Measurements from ENCODE around the gene MOV10L1. TPM values are rescaled to one million over a fixed set of nuclear protein-coding genes. Genes with fewer than 3 reads are reported as not detected.

Gene MOV10L1
- total RNA-seq, 5 donors from 2014 or later (not counting 1 experiment from before 2014, with no cell fraction given): 0.44 TPM; not detected in 4

DNA sequence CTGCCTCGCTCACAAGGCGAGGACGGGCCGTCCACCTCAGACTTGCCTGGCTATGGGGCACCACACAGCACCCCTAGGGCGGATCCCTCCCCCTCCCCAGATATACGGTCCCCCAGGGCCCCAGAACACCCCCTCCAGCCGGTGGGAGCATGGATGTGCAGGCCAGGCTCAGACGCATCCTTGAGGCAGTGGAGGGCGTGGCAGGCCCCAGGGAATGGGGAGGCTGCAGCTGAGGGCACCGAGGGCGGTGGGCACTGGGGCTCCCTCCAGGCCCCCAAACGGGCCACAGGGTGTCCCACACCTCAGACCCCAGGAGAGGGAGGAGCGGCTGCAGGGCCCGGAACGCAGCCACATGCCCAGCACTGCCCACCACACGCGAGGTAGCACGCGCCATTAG, 43.8 kb upstream of the MOV10L1 start:
- Histone ChIP-seq H3K4me1 (ENCODE audit: control insufficient read depth in 1 of 2, extremely low read depth in 1 of 2, insufficient read depth in 2 of 2, low read length in 2 of 2) (peaks cover 0 to 12% of the 10 kb centered on the region in 2 experiments), H3K27me3 (replicated peaks in 1 of 2; ENCODE audit: control insufficient read depth in 2 of 2, extremely low read depth in 1 of 2, insufficient read depth in 2 of 2, low read length in 1 of 2) (peaks cover 0 to 53% of the 10 kb centered on the region in 2 experiments), H3K27ac (ENCODE audit: low read length) (no peak overlapping the region), H3K4me3 (ENCODE audit: control insufficient read depth in 1 of 2, extremely low read depth in 1 of 2, low read length in 1 of 2) (no peak overlapping the region), H3K9me3 (no peaks in the 10 kb centered on the region), H3K36me3 (ENCODE audit: control insufficient read depth in 2 of 2, extremely low read depth in 1 of 2, insufficient read depth in 1 of 2, low read length in 1 of 2) (no peaks in the 10 kb centered on the region)
- ATAC-seq (replicated peaks in 1 of 4) (no peak), DNase-seq (no peak)
- Mint-ChIP-seq H3K27me3 (peaks cover 14 to 31% of the 10 kb centered on the region in 2 donors), H3K4me1 (peaks cover 7 to 13% (median 10%) of the 10 kb centered on the region in 3 donors), H3K9me3 (no peaks in the 10 kb centered on the region), H3K27ac (no peak overlapping the region), H3K4me3 (no peak overlapping the region), H3K36me3 (no peaks in the 10 kb centered on the region)
- 84% methylated on average over 14 of the region's 19 CpGs for WGBS (ENCODE audit: insufficient coverage)
- POLR2A ChIA-PET: no interaction called here
- CTCF ChIA-PET: no interaction called here

DNA sequence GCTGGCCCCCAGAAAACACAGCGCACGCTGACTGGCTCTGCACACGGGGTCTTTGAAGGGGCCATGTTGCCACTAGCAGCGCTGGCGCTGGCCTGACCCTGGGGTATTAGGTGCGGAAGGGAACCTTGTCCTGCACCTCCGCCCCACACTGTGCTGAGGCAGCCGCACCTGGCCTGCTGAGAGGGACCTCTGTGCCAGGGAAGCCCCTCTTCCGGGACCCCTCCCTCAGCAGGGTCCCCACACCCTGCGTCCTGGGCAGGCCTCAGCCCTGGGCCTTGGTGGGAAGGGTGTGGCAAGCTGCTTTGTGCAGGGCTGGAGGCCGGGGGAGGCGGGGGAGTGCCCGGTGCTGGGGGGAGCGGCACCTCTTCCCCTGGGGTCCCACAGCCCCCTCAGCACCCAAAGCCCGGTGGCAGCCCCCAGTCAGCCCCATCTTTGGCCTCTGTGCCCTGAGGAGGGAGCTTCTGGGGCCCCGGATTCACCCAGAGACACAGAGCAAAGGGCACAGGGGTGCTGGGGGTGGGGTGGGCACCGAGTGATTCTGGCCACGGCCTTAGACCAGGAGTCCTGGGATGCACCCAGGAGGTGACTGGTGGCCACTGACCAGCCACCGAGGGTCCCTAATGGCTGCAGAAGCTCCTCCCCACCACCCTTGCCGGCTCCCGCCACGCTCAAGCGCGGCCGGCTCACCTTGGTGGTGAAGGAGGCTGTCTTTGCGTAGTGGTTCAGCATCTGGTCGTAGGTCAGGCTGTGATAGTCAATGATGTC, 43.1 kb upstream of the MOV10L1 start:
- Mint-ChIP-seq H3K9me3 (no peaks in the 10 kb centered on the region), H3K4me3 (no peak overlapping the region), H3K27ac (no peak overlapping the region), H3K27me3 (peaks cover 16 to 30% of the 10 kb centered on the region in 2 donors), H3K36me3 (no peaks in the 10 kb centered on the region), H3K4me1 (peaks cover 7 to 13% (median 10%) of the 10 kb centered on the region in 3 donors)
- Histone ChIP-seq H3K4me3 (ENCODE audit: control insufficient read depth in 1 of 2, extremely low read depth in 1 of 2, low read length in 1 of 2) (no peak overlapping the region), H3K27me3 (replicated peaks in 1 of 2; ENCODE audit: control insufficient read depth in 2 of 2, extremely low read depth in 1 of 2, insufficient read depth in 2 of 2, low read length in 1 of 2) (peaks cover 0 to 47% of the 10 kb centered on the region in 2 experiments), H3K27ac (ENCODE audit: low read length) (no peak overlapping the region), H3K9me3 (no peaks in the 10 kb centered on the region), H3K4me1 (ENCODE audit: control insufficient read depth in 1 of 2, extremely low read depth in 1 of 2, insufficient read depth in 2 of 2, low read length in 2 of 2) (peaks cover 0 to 12% of the 10 kb centered on the region in 2 experiments), H3K36me3 (ENCODE audit: control insufficient read depth in 2 of 2, extremely low read depth in 1 of 2, insufficient read depth in 1 of 2, low read length in 1 of 2) (no peaks in the 10 kb centered on the region)
- ChIA-PET POLR2A (no interaction called here), CTCF (interaction anchor here in 1 of 2 donors (0.6 kb wide), 1 partner anchor 16 kb away, joined by 4 read pairs; no protein-coding TSS in a partner anchor)
- ATAC-seq (replicated peaks in 1 of 4) (no peak), DNase-seq (no peak)
- WGBS (ENCODE audit: insufficient coverage): 93% methylated on average over 11 of the region's 27 CpGs

DNA sequence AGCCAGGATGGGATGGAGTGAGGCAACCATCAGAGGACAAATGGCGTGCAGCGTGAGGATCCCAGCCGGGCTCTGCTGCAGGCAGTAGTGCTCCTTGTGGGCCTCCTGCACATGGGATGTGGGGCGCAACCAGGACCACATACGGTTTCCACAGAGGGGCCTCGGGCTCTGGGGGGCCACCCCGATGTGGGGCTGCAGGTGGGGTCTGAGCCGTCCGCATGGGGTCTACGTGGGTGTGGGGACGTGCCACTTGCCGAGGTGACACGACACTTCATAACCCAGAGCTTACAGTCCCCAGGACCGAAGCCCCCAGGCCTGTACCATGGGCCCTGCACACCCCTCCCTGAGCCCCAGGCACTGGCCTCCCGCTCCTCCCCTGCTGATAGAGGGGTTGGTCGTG, 42.5 kb upstream of the MOV10L1 start:
- DNase-seq (no peak), ATAC-seq (replicated peaks in 1 of 4) (no peak)
- H3K9me3 ChIP-seq: no peaks in the 10 kb centered on the region
- Mint-ChIP-seq H3K36me3 (no peaks in the 10 kb centered on the region), H3K9me3 (no peaks in the 10 kb centered on the region), H3K4me3 (no peak overlapping the region), H3K27me3 (peaks cover 16 to 25% of the 10 kb centered on the region in 2 donors), H3K4me1 (peaks cover 7 to 13% (median 10%) of the 10 kb centered on the region in 3 donors), H3K27ac (no peak overlapping the region)
- H3K4me1 ChIP-seq (ENCODE audit: control insufficient read depth in 1 of 2, extremely low read depth in 1 of 2, insufficient read depth in 2 of 2, low read length in 2 of 2): peaks cover 0 to 12% of the 10 kb centered on the region in 2 experiments
- H3K27ac ChIP-seq (ENCODE audit: low read length): no peak overlapping the region
- peaks cover 0 to 46% of the 10 kb centered on the region in 2 experiments for H3K27me3 ChIP-seq (replicated peaks in 1 of 2; ENCODE audit: control insufficient read depth in 2 of 2, extremely low read depth in 1 of 2, insufficient read depth in 2 of 2, low read length in 1 of 2)
- no peak overlapping the region for H3K4me3 ChIP-seq (ENCODE audit: control insufficient read depth in 1 of 2, extremely low read depth in 1 of 2, low read length in 1 of 2)
- ChIA-PET CTCF (no interaction called here), POLR2A (no interaction called here)
- 88% methylated on average over 10 of the region's 16 CpGs for WGBS (ENCODE audit: insufficient coverage)
- no peaks in the 10 kb centered on the region for H3K36me3 ChIP-seq (ENCODE audit: control insufficient read depth in 2 of 2, extremely low read depth in 1 of 2, insufficient read depth in 1 of 2, low read length in 1 of 2)

DNA sequence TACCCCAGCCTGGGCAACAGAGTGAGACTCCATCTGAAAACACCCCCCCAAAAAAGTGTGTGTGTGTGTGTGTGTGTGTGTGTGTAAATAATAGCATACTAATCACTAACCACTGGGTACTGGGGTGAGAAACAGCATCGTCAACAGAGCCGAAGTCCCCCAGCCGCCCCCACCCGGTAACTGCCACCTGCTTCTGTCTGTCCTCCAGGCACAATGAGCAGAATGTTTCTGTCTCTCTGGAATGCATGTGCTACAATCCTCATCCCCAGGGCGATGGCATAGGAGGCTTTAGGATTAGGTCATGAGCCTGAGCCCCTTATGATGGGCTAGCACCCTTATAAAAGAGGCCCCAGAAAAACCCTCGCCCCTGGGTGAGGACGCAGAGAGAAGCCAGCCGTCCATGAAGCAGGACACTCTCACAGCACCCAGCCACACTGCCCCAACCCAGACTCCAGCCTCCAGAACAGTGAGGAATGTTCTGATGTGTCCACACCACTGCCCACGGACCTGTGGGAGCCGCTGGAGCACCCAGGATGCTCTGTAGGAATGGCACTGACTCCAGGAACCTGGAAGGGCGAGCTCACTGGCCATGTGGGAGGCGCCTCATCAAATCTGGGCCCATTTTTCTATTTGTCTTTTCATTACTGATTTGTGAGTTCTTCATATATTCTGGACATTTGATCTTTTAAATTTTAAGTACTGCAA, 41.6 kb upstream of the MOV10L1 start:
- no peaks in the 10 kb centered on the region for H3K9me3 Mint-ChIP-seq
- H3K4me3 Mint-ChIP-seq: no peak overlapping the region
- H3K36me3 ChIP-seq (ENCODE audit: control insufficient read depth in 2 of 2, extremely low read depth in 1 of 2, insufficient read depth in 1 of 2, low read length in 1 of 2): no peaks in the 10 kb centered on the region
- ChIA-PET CTCF (no interaction called here), POLR2A (no interaction called here)
- no peak overlapping the region for H3K27ac Mint-ChIP-seq
- peaks cover 16 to 18% of the 10 kb centered on the region in 2 donors for H3K27me3 Mint-ChIP-seq
- H3K4me1 Mint-ChIP-seq: peaks cover 7 to 12% (median 10%) of the 10 kb centered on the region in 3 donors
- no peak overlapping the region for H3K27ac ChIP-seq (ENCODE audit: low read length)
- DNase-seq (no peak), ATAC-seq (replicated peaks in 1 of 4) (no peak)
- peaks cover 0 to 43% of the 10 kb centered on the region in 2 experiments for H3K27me3 ChIP-seq (replicated peaks in 1 of 2; ENCODE audit: control insufficient read depth in 2 of 2, extremely low read depth in 1 of 2, insufficient read depth in 2 of 2, low read length in 1 of 2)
- H3K4me1 ChIP-seq (ENCODE audit: control insufficient read depth in 1 of 2, extremely low read depth in 1 of 2, insufficient read depth in 2 of 2, low read length in 2 of 2): peaks cover 0 to 12% of the 10 kb centered on the region in 2 experiments
- 72% methylated on average over 11 of the region's 12 CpGs for WGBS (ENCODE audit: insufficient coverage)
- no peak overlapping the region for H3K4me3 ChIP-seq (ENCODE audit: control insufficient read depth in 1 of 2, extremely low read depth in 1 of 2, low read length in 1 of 2)
- no peaks in the 10 kb centered on the region for H3K36me3 Mint-ChIP-seq
- no peaks in the 10 kb centered on the region for H3K9me3 ChIP-seq

DNA sequence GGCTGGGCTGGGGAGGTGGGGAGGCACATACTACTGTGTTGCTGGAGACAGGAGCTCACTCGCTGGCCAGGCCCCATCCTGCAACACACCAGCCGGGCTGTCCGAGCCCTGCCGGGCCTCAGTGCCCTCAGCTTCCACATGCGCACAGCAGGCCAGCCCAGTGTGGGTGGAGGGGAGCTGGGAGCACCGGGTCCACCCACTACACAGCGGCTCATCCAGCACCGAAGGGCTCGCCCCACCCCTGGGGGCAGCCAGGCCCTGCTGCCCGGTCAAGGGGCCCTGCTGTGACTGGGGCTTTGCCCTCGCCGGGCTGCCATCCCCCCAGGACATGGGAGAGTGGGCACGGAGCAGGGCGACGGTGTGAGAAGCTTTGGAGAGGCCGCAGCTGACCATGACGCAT, 41.0 kb upstream of the MOV10L1 start:
- no peaks in the 10 kb centered on the region for H3K36me3 Mint-ChIP-seq
- H3K36me3 ChIP-seq (ENCODE audit: control insufficient read depth in 2 of 2, extremely low read depth in 1 of 2, insufficient read depth in 1 of 2, low read length in 1 of 2): no peaks in the 10 kb centered on the region
- H3K4me3 ChIP-seq (ENCODE audit: control insufficient read depth in 1 of 2, extremely low read depth in 1 of 2, low read length in 1 of 2): no peak overlapping the region
- peaks cover 0 to 12% of the 10 kb centered on the region in 2 experiments for H3K4me1 ChIP-seq (ENCODE audit: control insufficient read depth in 1 of 2, extremely low read depth in 1 of 2, insufficient read depth in 2 of 2, low read length in 2 of 2)
- peaks cover 13% of the 10 kb centered on the region in 2 donors for H3K27me3 Mint-ChIP-seq
- peaks cover 7 to 8% (median 8%) of the 10 kb centered on the region in 3 donors for H3K4me1 Mint-ChIP-seq
- DNase-seq (no peak), ATAC-seq (replicated peaks in 1 of 4) (no peak)
- no peak overlapping the region for H3K27ac ChIP-seq (ENCODE audit: low read length)
- H3K27ac Mint-ChIP-seq: no peak overlapping the region
- H3K9me3 ChIP-seq: no peaks in the 10 kb centered on the region
- peaks cover 0 to 2% (median 0%) of the 10 kb centered on the region in 3 donors for H3K9me3 Mint-ChIP-seq
- peaks cover 0 to 43% of the 10 kb centered on the region in 2 experiments for H3K27me3 ChIP-seq (replicated peaks in 1 of 2; ENCODE audit: control insufficient read depth in 2 of 2, extremely low read depth in 1 of 2, insufficient read depth in 2 of 2, low read length in 1 of 2)
- ChIA-PET CTCF (no interaction called here), POLR2A (no interaction called here)
- WGBS (ENCODE audit: insufficient coverage): 87% methylated on average over 6 of the region's 17 CpGs
- no peak overlapping the region for H3K4me3 Mint-ChIP-seq

DNA sequence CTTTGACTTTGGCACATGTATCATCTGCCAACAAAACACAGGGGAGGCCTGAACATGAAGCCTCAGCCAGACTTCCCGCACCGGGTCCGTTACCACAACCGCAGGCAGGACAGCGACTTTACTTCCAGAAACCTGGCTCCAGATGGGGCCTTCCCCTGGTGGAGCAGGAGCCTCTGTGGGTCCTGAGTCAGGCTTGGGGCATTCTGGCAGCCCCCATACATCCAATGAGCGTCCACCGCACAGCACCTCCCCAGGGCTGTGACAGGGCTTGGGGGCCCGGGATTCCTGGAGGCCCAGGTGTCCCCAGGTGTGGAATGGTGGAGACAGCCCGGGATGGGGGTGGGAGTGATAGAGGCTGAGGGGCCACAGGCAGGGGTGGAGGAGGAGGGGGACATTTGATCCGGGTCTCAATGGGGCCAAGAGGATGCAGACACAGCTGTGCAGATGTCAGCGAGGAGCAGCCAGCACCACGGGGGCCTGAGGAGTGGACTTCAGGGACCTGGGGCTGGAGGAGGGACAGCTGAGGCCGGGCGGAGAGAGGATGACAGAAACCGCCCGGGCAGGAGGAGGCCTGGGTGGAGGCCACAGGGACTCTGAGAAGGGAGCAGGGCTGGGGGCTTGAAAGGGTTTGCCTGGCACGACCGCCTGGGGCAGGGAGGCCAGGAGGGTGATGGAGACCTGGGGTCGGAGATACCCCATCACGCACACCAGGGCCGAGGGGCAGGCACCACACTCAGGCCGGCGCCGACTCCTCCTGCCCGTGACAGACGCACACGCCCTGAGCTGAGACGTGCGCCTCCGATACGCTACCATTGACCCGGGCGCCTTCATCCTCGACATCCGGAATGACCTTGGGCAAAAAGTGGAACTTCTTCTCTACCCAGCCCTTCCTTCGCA, 40.3 kb upstream of the MOV10L1 start:
- H3K4me3 Mint-ChIP-seq: no peak overlapping the region
- H3K9me3 ChIP-seq: no peaks in the 10 kb centered on the region
- DNase-seq: no peak
- H3K27me3 Mint-ChIP-seq: peaks cover 12 to 13% of the 10 kb centered on the region in 2 donors
- H3K4me1 Mint-ChIP-seq: peaks cover 2 to 5% (median 4%) of the 10 kb centered on the region in 3 donors
- H3K27me3 ChIP-seq (replicated peaks in 1 of 2; ENCODE audit: control insufficient read depth in 2 of 2, extremely low read depth in 1 of 2, insufficient read depth in 2 of 2, low read length in 1 of 2): peaks cover 0 to 44% of the 10 kb centered on the region in 2 experiments
- peaks cover 0 to 7% of the 10 kb centered on the region in 2 experiments for H3K4me1 ChIP-seq (ENCODE audit: control insufficient read depth in 1 of 2, extremely low read depth in 1 of 2, insufficient read depth in 2 of 2, low read length in 2 of 2)
- no peak overlapping the region for H3K27ac ChIP-seq (ENCODE audit: low read length)
- H3K36me3 ChIP-seq (ENCODE audit: control insufficient read depth in 2 of 2, extremely low read depth in 1 of 2, insufficient read depth in 1 of 2, low read length in 1 of 2): no peaks in the 10 kb centered on the region
- H3K36me3 Mint-ChIP-seq: no peaks in the 10 kb centered on the region
- H3K9me3 Mint-ChIP-seq: peaks cover 0 to 4% (median 0%) of the 10 kb centered on the region in 3 donors
- H3K27ac Mint-ChIP-seq: no peak overlapping the region
- ChIA-PET CTCF (no interaction called here), POLR2A (no interaction called here)
- WGBS (ENCODE audit: insufficient coverage): 91% methylated on average over 25 of the region's 36 CpGs
- H3K4me3 ChIP-seq (ENCODE audit: control insufficient read depth in 1 of 2, extremely low read depth in 1 of 2, low read length in 1 of 2): no peak overlapping the region
- ATAC-seq (replicated peaks in 1 of 4): no peak
